Measurements from ENCODE around the gene PSMF1.

- TF ChIP-seq CTCF (conservative IDR thresholded peaks at IDR 0.05 in 1 of 2, IDR thresholded peaks at IDR 0.05 in 1 of 2; ENCODE audit: extremely low read depth in 1 of 2, insufficient read depth in 1 of 2, low read depth in 1 of 2, low read length in 2 of 2), result no peak
- TF ChIP-seq EZH2 (IDR thresholded peaks at IDR 0.05; ENCODE audit: borderline replicate concordance, low read length), result no peak
These were observed 66.9 kb downstream of the PSMF1 start for GRCh38 chr20:1185316-1185741.
